K562 (cell line): ENCODE measurements around the gene ENTR1. TPM values are rescaled to one million over a fixed set of nuclear protein-coding genes. Genes with fewer than 3 reads are reported as not detected.
A peak's percentile ranks its signal among the peaks of the same experiment; 100 is the strongest.

ENCODE experiments used
- BCL6 ChIP-seq: fragments of 250-450 bp; sonication (Bioruptor Pico); IDR thresholded peaks from 2 replicates; pipeline ENCODE4 v1.4.0; 2020
- BHLHE40 ChIP-seq: IDR thresholded peaks from 2 replicates; pipeline ENCODE4 v1.6.1; 2011; ENCODE audit warnings: low read length, improper control_type of control experiment
- CBX2 ChIP-seq: fragments of 200-600 bp; sonication (generic); IDR thresholded peaks from one replicate; pipeline ENCODE4 v1.6.1; 2012; ENCODE audit warnings: mild to moderate bottlenecking, low read length, inconsistent platforms; ENCODE audit not compliant: insufficient read depth, poor library complexity, severe bottlenecking
- CXXC5 ChIP-seq: fragments of 250-450 bp; sonication (Bioruptor Pico); IDR thresholded peaks from 2 replicates; pipeline ENCODE4 v1.8.0; 2022; ENCODE audit warnings: inconsistent platforms, mild to moderate bottlenecking, moderate library complexity
- ESRRA ChIP-seq: fragments of 450-650 bp; IDR thresholded peaks from 2 replicates; pipeline ENCODE4 v1.6.1; 2014; ENCODE audit warnings: low read depth, mild to moderate bottlenecking, moderate library complexity, borderline replicate concordance
- KLF6 ChIP-seq: fragments of 250-450 bp; sonication (Bioruptor Pico); IDR thresholded peaks from 2 replicates; pipeline ENCODE4 v1.4.0; 2020; ENCODE audit warnings: mild to moderate bottlenecking, moderate library complexity, borderline replicate concordance
- LCOR ChIP-seq: sonication (generic); formaldehyde crosslinking; IDR thresholded peaks from 2 replicates; pipeline ENCODE4 v1.8.0; 2022; ENCODE audit warnings: mild to moderate bottlenecking, missing genetic modification reagents
- MXI1 ChIP-seq: IDR thresholded peaks from 2 replicates; pipeline ENCODE4 v1.6.1; 2011; ENCODE audit warnings: low read depth, mild to moderate bottlenecking, improper control_type of control experiment, low read length
- MYBL2 ChIP-seq, 2 experiments: fragments of 450-650 bp in 1 of 2; sonication (generic) in 1 of 2; formaldehyde crosslinking in 1 of 2; IDR thresholded peaks; 2 replicates each; pipeline versions ENCODE4 v1.6.1 to v1.8.1; 2017 to 2022; ENCODE audit warnings: borderline replicate concordance in 1 of 2, inconsistent platforms in 1 of 2, low read depth in 1 of 2, mild to moderate bottlenecking in 1 of 2, missing genetic modification reagents in 1 of 2, moderate library complexity in 1 of 2
- NCOA2 ChIP-seq, 2 experiments: fragments of 450-650 bp; IDR thresholded peaks; 2 replicates each; pipeline ENCODE4 v1.6.1; 2018; ENCODE audit warnings: mild to moderate bottlenecking in 2 of 2, moderate library complexity in 1 of 2; ENCODE audit not compliant: partially characterized antibody in 2 of 2
- POLR2H ChIP-seq: IDR thresholded peaks from 2 replicates; pipeline ENCODE4 v1.6.1; 2016; ENCODE audit warnings: missing genetic modification characterization, low read depth, mild to moderate bottlenecking, control low read depth, missing compliant biosample characterization, moderate library complexity
- STAG1 ChIP-seq: sonication (generic); formaldehyde crosslinking; IDR thresholded peaks from 2 replicates; pipeline ENCODE4 v1.5.0; 2020; ENCODE audit warnings: missing genetic modification reagents, borderline replicate concordance
- ZKSCAN1 ChIP-seq: fragments of 150-350 bp; IDR thresholded peaks from 2 replicates; pipeline ENCODE4 v1.6.1; 2016; ENCODE audit warnings: low read depth, low read length
- ZNF224 ChIP-seq: sonication (generic); formaldehyde crosslinking; IDR thresholded peaks from 2 replicates; pipeline ENCODE4 v1.8.0; 2022; ENCODE audit warnings: mild to moderate bottlenecking, missing genetic modification reagents
- ZNF695 ChIP-seq: fragments of 450-650 bp; formaldehyde crosslinking; IDR thresholded peaks from 2 replicates; pipeline ENCODE4 v1.4.0; 2020; ENCODE audit warnings: mild to moderate bottlenecking, moderate library complexity
- ZSCAN29 ChIP-seq: fragments of 450-650 bp; IDR thresholded peaks from 2 replicates; pipeline ENCODE4 v1.6.1; 2017
- polyA plus RNA-seq, 8 experiments: library from polyadenylated mRNA; depleted of rRNA in 4 of 8; stranded (reverse) in 5 of 8; unstranded in 3 of 8; fragments of >200 nt; fragmentation: Nextera tagmentation in 2 of 8; fragmentation: Illumina TruSeq in 1 of 8; extraction: Ambion mirVana in 2 of 8; extraction: Trizol in 1 of 8; gene quantifications; 2 replicates each; pipeline versions ENCODE4 v1.2.1 to v1.2.3, GENCODE V29; 2011 to 2014; ENCODE audit warnings: inconsistent platforms in 1 of 8, missing spikeins in 1 of 8
- total RNA-seq, 7 experiments: library from RNA; depleted of rRNA in 6 of 7; stranded (reverse); fragments of >200 nt in 6 of 7; fragmentation: Illumina TruSeq in 2 of 7; extraction: Trizol in 2 of 7; gene quantifications; 2 replicates each; pipeline versions ENCODE4 v1.2.1 to v1.2.3, GENCODE V29; 2011 to 2021; ENCODE audit warnings: low replicate concordance in 1 of 7
- TF ChIP-seq, protein P1 (sequence below): fragments of 250-450 bp; sonication (Bioruptor Pico); IDR thresholded peaks from 2 replicates; pipeline ENCODE4 v1.5.0; 2021
- TF ChIP-seq, protein P2 (sequence below): fragments of 250-450 bp; sonication (Bioruptor Pico); IDR thresholded peaks from 2 replicates; pipeline ENCODE4 v1.8.0; 2021; ENCODE audit warnings: borderline replicate concordance, mild to moderate bottlenecking, moderate library complexity; ENCODE audit not compliant: poor library complexity, severe bottlenecking
- TF ChIP-seq, protein P3 (sequence below): sonication (generic); formaldehyde crosslinking; IDR thresholded peaks from 2 replicates; pipeline ENCODE4 v1.8.0; 2022; ENCODE audit warnings: missing genetic modification reagents, mild to moderate bottlenecking, moderate library complexity, borderline replicate concordance
- TF ChIP-seq, protein P4 (sequence below): fragments of 200-800 bp; sonication (Bioruptor generic); IDR thresholded peaks from 2 replicates; pipeline ENCODE4 v1.6.1; 2017; ENCODE audit warnings: missing genetic modification characterization, missing compliant biosample characterization

ENTR1 gene
- total and polyA plus RNA-seq, 9 of the 15 experiments (the other 6 are each of a cell fraction or from before 2014, with no cell fraction given): 6.7 to 106 (median 72.6) TPM

DNA sequence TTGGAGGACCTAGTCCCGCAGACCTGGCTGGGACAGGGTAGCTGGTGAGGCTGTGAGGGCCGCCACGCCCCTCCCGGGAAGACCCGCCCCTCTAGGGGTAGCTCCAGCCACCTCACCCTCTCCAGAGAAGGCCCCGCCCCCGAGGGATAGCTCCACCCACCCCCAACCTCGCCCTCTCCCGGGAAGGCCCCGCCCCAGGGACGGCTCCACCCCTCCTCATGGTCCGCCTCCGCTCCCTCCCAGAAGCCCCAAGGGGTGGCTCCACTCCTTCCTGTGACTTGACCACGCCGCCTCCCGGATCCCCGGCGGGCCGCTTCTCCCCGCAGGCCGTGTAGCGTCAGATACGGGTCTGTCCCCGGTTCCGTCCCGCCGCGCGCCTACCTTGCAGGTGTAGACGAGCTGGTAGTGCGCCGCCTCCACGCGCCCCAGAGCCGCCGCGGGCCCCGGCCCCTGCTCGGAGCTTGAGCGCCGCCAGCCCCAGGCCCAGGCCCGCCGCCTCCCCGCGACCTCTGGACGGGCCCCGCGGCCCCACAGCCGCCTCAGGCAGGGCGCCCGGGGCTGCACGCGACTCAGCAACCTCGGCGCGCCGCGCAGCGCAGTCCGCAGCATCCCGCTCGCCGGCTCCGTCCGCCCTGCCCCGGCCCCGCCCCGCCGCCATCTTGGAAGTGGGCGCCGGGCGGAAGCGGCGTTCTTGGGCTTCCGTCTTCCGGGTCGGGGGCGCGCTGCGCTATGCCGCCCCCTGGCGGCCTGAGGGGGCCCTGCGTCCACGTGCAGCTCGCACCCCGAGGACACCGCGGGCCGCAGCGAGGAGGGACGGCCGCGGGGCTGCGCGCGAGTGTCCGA lies 47.1 kb downstream of the ENTR1 start, which contains the start of gene DNLZ (continued):
- TF ChIP-seq, protein P1, sequence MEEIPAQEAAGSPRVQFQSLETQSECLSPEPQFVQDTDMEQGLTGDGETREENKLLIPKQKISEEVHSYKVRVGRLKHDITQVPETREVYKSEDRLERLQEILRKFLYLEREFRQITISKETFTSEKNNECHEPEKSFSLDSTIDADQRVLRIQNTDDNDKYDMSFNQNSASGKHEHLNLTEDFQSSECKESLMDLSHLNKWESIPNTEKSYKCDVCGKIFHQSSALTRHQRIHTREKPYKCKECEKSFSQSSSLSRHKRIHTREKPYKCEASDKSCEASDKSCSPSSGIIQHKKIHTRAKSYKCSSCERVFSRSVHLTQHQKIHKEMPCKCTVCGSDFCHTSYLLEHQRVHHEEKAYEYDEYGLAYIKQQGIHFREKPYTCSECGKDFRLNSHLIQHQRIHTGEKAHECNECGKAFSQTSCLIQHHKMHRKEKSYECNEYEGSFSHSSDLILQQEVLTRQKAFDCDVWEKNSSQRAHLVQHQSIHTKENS: no peak
- TF ChIP-seq ESRRA: peak; percentile 53; the same call in 1 of the 2 replicates
- TF ChIP-seq ZKSCAN1: no peak
- no peak for TF ChIP-seq KLF6 (CRISPR knock-in tag)
- no peak for TF ChIP-seq MYBL2 (IDR thresholded peaks at IDR 0.05; ENCODE audit: low read depth)
- no peak for TF ChIP-seq MYBL2 (CRISPR knock-in tag; IDR thresholded peaks at IDR 0.05; ENCODE audit: borderline replicate concordance)
- peak; percentile 77; the same call in 1 of the 2 replicates for TF ChIP-seq ZSCAN29
- no peak for TF ChIP-seq CBX2
- peak; percentile 99 for TF ChIP-seq CXXC5 (CRISPR knock-in tag)
- TF ChIP-seq, protein P2, sequence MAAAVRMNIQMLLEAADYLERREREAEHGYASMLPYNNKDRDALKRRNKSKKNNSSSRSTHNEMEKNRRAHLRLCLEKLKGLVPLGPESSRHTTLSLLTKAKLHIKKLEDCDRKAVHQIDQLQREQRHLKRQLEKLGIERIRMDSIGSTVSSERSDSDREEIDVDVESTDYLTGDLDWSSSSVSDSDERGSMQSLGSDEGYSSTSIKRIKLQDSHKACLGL (CRISPR knock-in tag): peak; percentile 56
- TF ChIP-seq LCOR: peak; percentile 72; the same call in 1 of the 2 replicates
- TF ChIP-seq, protein P3, sequence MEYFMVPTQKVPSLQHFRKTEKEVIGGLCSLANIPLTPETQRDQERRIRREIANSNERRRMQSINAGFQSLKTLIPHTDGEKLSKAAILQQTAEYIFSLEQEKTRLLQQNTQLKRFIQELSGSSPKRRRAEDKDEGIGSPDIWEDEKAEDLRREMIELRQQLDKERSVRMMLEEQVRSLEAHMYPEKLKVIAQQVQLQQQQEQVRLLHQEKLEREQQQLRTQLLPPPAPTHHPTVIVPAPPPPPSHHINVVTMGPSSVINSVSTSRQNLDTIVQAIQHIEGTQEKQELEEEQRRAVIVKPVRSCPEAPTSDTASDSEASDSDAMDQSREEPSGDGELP (CRISPR knock-in tag): peak; percentile 75
- TF ChIP-seq, protein P4, sequence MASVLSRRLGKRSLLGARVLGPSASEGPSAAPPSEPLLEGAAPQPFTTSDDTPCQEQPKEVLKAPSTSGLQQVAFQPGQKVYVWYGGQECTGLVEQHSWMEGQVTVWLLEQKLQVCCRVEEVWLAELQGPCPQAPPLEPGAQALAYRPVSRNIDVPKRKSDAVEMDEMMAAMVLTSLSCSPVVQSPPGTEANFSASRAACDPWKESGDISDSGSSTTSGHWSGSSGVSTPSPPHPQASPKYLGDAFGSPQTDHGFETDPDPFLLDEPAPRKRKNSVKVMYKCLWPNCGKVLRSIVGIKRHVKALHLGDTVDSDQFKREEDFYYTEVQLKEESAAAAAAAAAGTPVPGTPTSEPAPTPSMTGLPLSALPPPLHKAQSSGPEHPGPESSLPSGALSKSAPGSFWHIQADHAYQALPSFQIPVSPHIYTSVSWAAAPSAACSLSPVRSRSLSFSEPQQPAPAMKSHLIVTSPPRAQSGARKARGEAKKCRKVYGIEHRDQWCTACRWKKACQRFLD (CRISPR knock-in tag): peak; percentile 76; the same call in 1 of the 2 replicates
- TF ChIP-seq BHLHE40: peak; percentile 93
- peak; percentile 19; the same call in 1 of the 2 replicates for TF ChIP-seq STAG1 (CRISPR knock-in tag)
- no peak for TF ChIP-seq ZNF224 (CRISPR knock-in tag)
- TF ChIP-seq NCOA2 (IDR thresholded peaks at IDR 0.05; ENCODE audit: partially characterized antibody in 2 of 2): no peak
- TF ChIP-seq ZNF695 (CRISPR knock-in tag): 0 out of 2 replicates have a peak, but pooled peaks have one; percentile 12
- TF ChIP-seq POLR2H (tag): peak; percentile 75
- 0 out of 2 replicates have a peak, but pooled peaks have one; percentile 18 for TF ChIP-seq BCL6 (CRISPR knock-in tag)
- peak; percentile 58; the same call in 1 of the 2 replicates for TF ChIP-seq MXI1
